Effector CD4-positive, alpha-beta T cell (primary cell): ENCODE measurements around the gene DUSP18.
"Not testable (repeated sequence)": the region's sequence is repeated elsewhere in the genome, so short reads cannot be mapped to it uniquely, and the experiment has no call there.

Experiments used
- DNase-seq: peaks from one replicate; pipeline ENCODE4 v3.0.0-alpha.2; 2020

Gene DUSP18

DNA sequence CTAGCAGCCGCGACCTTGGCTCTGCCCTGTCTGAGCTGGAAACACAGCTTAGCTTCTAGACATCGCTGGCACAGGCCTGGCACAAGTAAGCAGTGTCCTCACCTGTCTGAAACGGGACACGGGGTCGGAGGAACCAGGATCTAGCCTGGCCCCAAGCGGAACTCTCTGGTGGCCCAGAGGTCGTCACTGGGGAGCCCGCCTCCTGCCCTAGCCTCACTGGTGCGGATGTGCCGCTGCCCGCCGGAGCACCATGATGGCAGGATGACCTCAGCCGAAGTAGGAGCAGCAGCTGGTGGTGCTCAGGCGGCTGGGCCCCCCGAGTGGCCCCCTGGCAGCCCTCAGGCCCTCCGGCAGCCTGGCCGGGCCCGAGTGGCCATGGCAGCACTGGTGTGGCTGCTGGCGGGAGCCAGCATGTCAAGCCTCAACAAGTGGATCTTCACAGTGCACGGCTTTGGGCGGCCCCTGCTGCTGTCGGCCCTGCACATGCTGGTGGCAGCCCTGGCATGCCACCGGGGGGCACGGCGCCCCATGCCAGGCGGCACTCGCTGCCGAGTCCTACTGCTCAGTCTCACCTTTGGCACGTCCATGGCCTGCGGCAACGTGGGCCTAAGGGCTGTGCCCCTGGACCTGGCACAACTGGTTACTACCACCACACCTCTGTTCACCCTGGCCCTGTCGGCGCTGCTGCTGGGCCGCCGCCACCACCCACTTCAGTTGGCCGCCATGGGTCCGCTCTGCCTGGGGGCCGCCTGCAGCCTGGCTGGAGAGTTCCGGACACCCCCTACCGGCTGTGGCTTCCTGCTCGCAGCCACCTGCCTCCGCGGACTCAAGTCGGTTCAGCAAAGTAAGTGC lies 31.2 kb downstream of the DUSP18 start:
- no peak for DNase-seq

DNA sequence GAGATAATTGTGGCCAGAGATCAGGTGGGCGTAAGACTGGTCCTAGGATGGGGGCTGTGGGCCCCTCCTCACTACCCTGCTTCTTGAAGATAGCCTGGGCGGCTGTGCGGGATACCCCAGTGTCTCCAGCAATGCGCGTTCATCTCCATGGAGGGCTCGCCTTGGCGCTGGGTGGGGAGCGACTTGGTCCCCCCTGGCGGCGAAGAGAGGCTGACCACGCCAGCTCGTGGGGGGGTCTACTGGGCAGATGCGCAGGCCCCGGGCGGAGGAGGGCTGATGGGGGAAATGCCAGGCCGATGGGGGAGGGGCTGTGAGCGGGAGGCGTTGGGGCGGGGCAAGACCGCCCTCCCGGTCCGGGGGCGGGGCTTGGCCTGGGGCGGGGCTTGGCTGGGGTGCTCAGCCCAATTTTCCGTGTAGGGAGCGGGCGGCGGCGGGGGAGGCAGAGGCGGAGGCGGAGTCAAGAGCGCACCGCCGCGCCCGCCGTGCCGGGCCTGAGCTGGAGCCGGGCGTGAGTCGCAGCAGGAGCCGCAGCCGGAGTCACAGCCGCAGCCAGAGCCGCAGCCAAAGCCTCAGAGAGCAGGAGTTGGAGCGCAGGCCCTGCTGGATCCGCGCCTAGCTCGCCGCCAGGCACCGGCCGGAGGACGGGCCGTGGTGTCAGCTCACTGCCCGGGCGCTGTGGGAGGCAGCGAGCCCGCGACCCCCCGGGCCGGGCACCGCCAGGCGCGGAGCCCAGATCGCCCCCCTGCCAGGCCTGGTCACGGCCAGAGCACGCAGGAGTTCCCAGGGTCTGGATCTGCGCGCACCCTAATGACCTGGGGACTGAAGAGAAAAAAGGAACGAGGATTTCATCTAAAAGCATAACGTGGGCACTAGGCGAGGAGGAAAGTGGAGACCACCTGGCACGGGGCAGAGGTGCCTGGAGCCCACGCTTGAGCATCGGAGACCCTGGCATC lies 32.1 kb downstream of the DUSP18 start, which contains the start of gene SLC35E4:
SLC35E4 (plus strand) TSS at position 509 of the 953 bp plus-strand sequence. CDS start 670 bp downstream, outside the sequence.
- peak; percentile 93 for DNase-seq

- peak; percentile 90 for DNase-seq
Measured at GRCh38 chr22:30634471-30635233, 33.0 kb downstream of the DUSP18 start.

DNA sequence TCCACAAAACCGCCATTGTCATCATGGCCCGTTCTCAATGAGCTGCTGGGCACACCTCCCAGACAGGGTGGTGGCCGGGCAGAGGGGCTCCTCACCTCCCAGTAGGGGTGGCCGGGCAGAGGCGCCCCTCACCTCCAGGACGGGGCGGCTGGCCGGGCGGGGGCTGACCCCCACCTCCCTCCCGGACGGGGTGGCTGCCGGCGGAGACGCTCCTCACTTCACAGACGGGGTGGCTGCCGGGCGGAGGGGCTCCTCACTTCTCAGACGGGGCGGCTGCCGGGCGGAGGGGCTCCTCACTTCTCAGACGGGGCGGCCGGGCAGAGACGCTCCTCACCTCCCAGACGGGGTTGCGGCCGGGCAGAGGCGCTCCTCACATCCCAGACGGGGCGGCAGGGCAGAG lies 36.2 kb downstream of the DUSP18 start:
- DNase-seq, result not testable (repeated sequence)

DNA sequence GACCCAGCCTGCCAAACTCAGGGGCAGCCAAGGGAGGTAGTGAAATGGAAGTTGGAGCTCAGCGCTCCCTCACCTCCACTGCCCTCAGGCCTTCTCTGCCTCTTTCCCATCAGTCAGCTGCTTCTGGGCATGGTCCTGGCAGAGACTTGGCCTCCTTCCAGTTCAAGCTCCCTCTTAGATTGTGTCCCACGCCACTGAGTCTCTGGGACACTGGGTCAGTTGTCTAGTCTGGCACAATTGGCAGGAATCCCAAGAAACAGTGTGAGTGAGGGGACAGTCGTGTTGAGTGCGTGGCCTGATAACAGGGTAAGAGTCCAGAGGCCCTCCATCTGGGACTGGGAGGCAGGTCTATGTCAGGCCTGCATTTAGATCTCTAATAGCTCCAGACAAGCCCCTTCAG lies 39.2 kb downstream of the DUSP18 start:
- no peak for DNase-seq

GRCh38 chr22:30627471-30627870 lies 40.2 kb downstream of the DUSP18 start:
- DNase-seq, result no peak

- DNase-seq, result no peak
Measured at GRCh38 chr22:30626413-30626812, 41.3 kb downstream of the DUSP18 start.

DNA sequence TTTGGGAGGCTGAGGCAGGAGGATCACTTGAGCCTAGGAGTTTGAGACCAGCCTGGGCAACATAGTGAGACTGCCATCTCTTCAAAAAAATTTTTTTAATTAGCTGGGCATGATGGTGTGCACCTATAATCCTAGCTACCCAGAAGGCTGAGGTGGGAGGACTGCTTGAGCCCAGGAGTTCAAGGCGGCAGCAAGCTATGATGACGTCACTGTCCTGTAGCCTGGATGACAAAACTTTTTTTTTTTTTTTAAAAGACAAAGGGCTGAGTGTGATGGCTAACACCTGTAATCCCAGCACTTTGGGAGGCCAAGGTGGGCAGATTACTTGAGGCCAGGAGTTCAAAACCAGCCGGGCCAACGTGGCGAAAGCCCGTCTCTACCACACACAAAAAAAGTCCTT lies 47.8 kb downstream of the DUSP18 start:
- not testable (repeated sequence) for DNase-seq

DNA sequence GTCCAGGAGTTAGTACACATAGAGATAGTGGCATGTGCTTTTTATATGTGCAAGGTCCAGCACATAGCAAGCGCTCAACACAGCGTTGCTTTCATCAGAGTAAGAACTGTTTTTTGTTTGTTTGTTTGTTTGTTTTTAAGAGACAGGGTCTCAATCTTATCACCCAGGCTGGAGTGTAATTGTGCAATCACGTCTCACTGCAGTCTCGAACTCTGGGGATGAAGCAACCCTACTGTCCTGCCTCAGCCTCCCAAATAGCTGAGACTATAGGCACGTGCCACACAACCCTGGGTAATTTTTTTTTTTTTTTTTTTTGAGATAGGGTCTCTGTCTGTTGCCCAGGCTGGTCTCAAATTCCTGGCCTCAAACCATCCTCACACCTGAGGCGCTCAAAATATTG lies 49.9 kb downstream of the DUSP18 start:
- DNase-seq, result no peak

- DNase-seq, result no peak
Measured at GRCh38 chr22:30615543-30615954, 52.1 kb downstream of the DUSP18 start.

DNA sequence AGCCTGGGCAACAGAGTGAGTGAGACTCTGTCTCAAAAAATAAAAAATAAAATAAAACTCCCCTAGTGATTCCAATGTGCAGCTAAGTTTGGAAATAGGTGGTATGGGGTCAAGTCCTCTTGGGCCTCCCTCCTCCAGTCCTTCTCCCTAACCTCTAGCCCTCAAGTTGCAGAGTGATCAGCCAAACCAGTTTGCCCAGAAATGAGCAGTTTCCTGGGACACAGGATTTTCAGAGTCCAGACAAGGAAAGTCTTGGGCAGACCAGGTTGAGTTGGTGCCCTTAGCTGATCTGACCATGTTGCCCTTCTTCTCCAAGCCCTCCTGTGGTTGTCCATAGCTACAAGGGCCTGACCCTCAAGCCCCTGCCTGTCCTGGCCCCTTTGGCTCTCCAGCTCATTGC lies 52.8 kb downstream of the DUSP18 start:
- no peak for DNase-seq

- no peak for DNase-seq
Measured at GRCh38 chr22:30614268-30614667, 53.4 kb downstream of the DUSP18 start.

- DNase-seq, result no peak
Measured at GRCh38 chr22:30612789-30613188, 54.9 kb downstream of the DUSP18 start.
